ENCODE measurements around the gene GNG13.
"Not testable (repeated sequence)": the region's sequence is repeated elsewhere in the genome, so short reads cannot be mapped to it uniquely, and the experiment has no call there.

GNG13 gene

GRCh38 chr16:776298-776697, 24.2 kb downstream of the GNG13 start:
- DNase-seq: not testable (repeated sequence)

GRCh38 chr16:775236-775796, 25.2 kb downstream of the GNG13 start:
- DNase-seq: no peak

- no peak for DNase-seq
Measured at GRCh38 chr16:774086-775001, 26.2 kb downstream of the GNG13 start.

- no peak for DNase-seq
Measured at GRCh38 chr16:772959-773358, 27.6 kb downstream of the GNG13 start.

- DNase-seq: no peak
Measured at GRCh38 chr16:770411-770810, 30.1 kb downstream of the GNG13 start.

- DNase-seq: no peak
Measured at GRCh38 chr16:769934-770333, 30.6 kb downstream of the GNG13 start.

GRCh38 chr16:769184-769784, 31.2 kb downstream of the GNG13 start:
- no peak for DNase-seq

DNA sequence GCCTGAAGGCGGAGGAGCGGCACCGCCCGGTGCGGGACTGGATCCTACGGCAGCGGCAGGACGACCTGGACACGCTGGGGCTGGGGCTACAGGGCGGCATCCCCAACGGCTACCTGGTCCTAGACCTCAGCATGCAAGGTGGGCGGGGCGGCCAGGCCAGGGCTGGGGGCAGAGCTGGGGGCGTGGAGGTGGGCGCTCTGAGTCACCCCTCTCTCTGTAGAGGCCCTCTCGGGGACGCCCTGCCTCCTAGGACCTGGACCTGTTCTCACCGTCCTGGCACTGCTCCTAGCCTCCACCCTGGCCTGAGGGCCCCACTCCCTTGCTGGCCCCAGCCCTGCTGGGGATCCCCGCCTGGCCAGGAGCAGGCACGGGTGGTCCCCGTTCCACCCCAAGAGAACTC, 32.1 kb downstream of the GNG13 start:
- DNase-seq: no peak

- no peak for DNase-seq
Measured at GRCh38 chr16:767743-768235, 32.7 kb downstream of the GNG13 start.

DNA sequence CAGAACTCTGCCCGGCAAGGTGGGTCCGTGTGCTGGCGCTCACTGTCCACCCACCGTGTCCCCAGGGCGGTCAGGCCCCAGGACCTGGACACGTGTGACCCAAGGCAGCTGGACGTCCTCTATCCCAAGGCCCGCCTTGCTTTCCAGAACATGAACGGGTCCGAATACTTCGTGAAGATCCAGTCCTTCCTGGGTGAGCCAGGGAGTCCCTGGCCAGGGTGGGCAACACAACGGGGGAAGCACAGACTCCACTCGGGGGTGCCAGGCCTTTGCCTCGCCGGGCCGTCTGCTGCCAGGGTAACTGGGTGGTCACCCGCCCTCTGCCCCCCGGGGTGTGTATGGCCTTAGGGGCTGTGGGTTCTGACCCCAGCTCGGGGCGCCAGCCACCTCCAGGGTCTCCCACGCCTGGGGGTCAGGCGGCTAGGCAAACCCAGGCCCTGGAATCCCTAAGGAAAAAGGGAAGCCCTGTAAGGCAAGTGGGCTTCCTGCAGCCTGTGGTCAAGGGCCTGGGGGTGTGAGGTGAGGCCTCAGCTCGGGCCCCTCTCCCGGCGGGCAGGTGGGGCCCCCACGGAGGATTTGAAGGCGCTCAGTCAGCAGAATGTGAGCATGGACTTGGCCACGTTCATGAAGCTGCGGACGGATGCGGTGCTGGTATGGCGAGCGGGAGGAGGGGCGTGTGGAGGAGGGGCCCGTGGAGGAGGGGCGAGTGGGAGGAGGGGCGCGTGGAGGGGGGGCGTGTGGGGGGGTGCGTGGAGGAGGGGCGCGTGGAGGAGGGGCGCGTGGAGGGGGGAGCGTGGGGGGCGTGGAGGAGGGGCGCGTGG, 33.5 kb downstream of the GNG13 start:
- no peak for DNase-seq

GRCh38 chr16:766008-766819, 34.3 kb downstream of the GNG13 start:
- DNase-seq: no peak

- DNase-seq: no peak
Measured at GRCh38 chr16:765488-765865, 35.1 kb downstream of the GNG13 start.

GRCh38 chr16:764848-765487, 35.6 kb downstream of the GNG13 start:
- DNase-seq: no peak

GRCh38 chr16:764184-764750, 36.3 kb downstream of the GNG13 start:
- no peak for DNase-seq

DNA sequence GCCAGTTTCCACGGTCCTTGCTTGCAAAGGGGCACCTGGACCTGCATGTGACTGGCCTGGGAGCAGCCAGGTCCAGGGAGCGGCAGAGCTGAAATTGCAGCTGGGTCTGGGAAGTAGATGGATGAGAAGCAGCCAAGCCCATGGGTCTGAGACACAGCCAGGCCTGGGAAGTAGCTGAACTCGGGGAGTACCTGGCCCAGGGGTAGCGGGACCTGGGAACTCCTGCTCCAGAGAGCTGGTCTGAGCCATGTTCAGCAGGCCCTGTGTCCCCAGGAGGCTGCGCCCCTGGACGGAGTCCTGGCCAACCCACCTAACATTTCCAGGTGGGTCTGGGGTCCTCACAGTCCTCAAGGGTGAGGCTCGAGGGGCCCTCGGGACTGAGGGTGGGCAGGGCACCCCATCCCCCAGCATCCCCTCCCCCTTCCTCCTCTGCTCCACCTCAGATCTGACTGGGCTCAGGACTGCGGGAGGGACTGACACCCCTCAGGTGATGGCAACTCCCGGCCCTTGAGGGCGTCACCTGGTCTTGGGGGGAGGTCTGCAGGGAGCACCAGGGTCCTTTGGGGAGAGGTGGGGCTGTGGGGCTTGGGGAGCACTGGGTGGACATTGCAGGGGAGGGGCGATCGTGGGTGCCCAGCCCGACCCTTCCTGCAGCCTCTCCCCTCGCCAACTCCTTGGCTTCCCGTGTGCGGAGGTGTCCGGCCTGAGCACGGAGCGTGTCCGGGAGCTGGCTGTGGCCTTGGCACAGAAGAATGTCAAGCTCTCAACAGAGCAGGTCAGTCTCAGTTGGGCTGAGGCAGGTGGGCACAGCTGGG, 37.0 kb downstream of the GNG13 start:
- DNase-seq: no peak

GRCh38 chr16:762595-763268, 37.8 kb downstream of the GNG13 start:
- DNase-seq: no peak

- no peak for DNase-seq
Measured at GRCh38 chr16:761625-762513, 38.7 kb downstream of the GNG13 start.

GRCh38 chr16:760545-761343, 39.8 kb downstream of the GNG13 start, which contains the start of gene MSLN:
TSS of gene MSLN (plus strand) at chr16:760734. CDS start at chr16:762681, 1,947 bp downstream.
- DNase-seq: no peak
